ENCODE data around the gene CNTNAP4.

The CNTNAP4 gene

DNA sequence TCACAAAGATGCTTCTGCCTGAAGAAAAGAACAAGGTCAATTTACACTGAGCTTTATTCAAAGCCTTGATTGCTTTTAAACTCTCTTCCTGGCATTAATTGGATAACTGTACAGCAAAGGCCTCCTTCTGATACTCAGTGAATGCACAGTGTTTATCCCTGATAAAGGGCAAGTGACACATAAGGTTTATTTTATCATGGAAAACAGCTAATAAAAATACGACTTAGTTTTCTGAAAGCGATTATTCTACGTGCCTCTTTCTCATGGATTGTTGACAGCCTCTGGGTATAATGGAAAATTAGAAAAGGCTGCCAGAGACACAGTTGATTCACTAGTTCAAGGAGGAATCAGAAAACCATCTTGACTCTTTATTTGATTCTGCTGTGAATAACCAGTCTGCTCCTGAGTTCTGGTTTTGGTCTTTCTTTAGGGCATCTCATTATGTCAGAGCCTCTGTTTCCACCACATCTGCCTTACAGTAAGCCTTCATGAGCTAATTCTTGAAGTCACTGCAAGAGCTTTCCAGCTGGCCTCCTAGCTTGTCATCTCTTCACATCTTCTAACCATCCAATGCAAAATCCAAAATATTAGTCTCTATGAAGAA is 212.9 kb downstream of the CNTNAP4 start:
- no peak for DNase-seq (ENCODE audit: low spot score)

- no peak for DNase-seq (ENCODE audit: low spot score)
Measured at GRCh38 chr16:76500006-76500405, 222.8 kb downstream of the CNTNAP4 start.

DNA sequence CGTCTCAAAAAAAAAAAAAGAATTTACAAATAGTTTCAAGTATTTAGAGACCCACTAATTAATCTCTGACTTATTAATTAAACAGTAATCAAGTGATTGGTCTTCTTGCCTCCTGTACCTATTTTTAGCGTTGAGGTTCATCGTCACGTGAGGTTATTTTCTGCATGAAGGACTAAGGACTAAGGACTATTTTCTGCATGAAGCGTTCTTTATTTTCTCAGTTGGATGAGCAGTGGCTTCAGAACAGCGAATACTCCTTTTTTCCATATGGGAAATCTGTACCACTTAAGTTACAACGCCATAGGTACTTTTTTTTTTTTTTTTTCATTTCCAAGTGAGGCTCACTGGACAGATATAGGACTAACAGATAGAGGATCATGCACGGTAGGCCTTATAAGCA is 224.9 kb downstream of the CNTNAP4 start:
- DNase-seq (ENCODE audit: low spot score): no peak

DNA sequence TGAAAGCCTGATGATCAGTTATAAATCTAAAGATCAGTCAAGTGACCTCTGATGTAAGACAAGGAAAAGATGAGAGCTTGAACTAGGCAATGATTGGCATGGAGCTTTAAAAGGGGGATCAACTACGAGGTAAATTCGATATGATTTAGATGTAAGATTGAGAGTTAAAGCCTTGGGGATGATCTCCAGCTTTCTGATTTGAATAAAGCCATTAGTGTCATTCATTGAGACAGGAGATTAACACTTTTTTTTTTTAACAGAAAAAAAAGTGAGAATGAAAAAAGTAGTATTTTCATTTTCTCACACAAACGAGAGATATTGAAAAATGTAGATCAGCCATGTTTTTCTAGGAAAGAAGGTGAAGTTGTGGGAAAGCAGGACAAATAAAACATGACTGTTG is 225.4 kb downstream of the CNTNAP4 start:
- no peak for DNase-seq (ENCODE audit: low spot score)

DNA sequence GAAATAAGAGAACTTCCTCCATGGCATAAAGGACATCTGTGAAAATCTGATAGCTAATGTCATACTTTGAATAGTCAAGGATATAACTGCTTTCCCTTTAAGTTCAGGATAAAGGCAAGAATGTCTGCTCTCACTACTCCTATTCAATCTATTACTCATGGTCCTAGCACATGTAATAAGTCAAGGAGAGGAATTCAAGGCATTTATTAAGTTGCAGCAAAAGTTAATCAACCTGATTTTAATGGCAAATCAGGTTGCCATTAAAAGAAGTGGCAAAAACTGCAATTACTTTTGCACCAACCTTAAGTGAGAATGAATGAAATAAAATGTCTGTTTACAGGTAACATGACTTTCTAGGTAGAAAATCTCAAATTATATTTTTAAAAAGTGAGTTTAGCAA is 225.9 kb downstream of the CNTNAP4 start:
- no peak for DNase-seq (ENCODE audit: low spot score)

- DNase-seq (ENCODE audit: low spot score): no peak
Measured at GRCh38 chr16:76511203-76511602, 234.0 kb downstream of the CNTNAP4 start.

GRCh38 chr16:76518781-76519180 is 241.6 kb downstream of the CNTNAP4 start:
- no peak for DNase-seq (ENCODE audit: low spot score)

GRCh38 chr16:76524356-76524755 is 247.2 kb downstream of the CNTNAP4 start:
- no peak for DNase-seq (ENCODE audit: low spot score)

DNA sequence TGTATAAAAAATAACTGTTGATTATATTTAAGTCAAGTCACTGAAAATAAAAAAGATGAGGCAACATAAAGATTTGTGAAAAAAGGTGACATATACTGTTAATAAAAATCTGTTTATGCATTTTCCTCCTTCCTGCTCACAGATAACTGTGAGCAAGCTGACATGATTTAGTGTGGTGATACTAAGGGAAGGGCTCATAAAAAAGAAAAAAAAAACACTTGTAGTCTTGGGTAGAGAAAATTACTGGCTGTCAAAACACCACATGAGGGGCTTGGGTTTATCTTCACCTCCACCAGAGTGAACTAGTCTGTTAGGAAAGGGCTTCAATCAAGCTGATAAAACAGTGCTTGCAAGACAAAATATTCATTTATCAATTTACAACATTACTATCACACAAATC is 247.6 kb downstream of the CNTNAP4 start:
- no peak for DNase-seq (ENCODE audit: low spot score)

DNA sequence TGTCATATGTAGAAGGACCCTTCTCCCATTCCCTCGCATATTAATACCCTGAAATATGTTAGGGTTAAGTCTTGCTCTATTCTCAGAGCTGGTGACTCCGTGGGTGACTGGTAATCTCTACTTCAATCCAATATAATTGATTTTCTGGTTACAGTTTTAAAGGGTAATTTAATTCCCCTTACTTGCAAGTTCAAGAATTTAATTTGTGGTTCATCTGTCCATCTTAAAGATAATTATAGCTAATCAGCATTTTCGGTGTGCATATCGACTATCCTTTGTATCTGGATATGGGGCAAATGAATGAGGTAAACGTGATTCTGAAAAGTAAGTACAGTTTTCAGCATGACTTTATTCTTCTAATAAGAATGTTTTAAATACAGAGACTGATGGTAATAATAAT is 250.0 kb downstream of the CNTNAP4 start:
- DNase-seq (ENCODE audit: low spot score): no peak

DNA sequence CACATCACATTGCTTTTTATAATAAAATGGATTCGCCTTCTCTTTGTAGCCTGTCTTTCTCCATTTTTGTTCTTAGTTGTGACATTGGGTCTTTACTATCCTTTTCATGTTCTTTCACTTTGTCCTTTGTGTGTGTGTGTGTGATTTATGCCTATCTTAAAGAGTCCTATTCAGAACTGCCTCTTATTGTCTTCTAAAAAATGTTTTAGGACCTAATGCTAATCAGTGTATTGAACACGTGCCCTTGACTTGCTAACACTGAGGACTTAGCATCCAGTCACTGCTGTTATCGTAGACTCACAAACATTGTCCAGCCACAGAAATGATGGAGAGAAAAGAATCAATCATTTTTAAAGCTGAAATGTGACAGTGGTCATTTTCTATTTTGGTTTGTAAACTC is 251.9 kb downstream of the CNTNAP4 start:
- no peak for DNase-seq (ENCODE audit: low spot score)

GRCh38 chr16:76531236-76531635 is 254.0 kb downstream of the CNTNAP4 start:
- DNase-seq (ENCODE audit: low spot score): no peak

- DNase-seq (ENCODE audit: low spot score): no peak
Measured at GRCh38 chr16:76532188-76532973, 255.2 kb downstream of the CNTNAP4 start.

DNA sequence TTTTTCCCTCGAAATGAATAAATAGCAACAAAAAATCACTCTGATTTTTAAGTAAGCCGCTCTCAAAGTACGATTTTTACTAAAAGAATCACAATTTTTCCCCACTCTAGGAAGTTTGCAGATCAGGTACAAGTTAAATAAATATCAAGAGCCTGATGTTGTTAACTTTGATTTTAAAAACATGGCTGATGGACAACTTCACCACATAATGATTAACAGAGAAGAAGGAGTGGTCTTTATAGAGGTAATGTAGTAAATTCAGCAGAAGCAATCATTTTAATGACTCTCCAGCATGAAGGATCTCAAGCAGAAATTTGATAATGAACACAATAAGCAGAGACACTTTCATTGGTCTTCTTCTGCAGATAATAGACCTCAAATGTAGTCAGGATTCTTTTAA is 262.4 kb downstream of the CNTNAP4 start:
- no peak for DNase-seq (ENCODE audit: low spot score)

GRCh38 chr16:76541070-76541469 is 263.9 kb downstream of the CNTNAP4 start:
- no peak for DNase-seq (ENCODE audit: low spot score)

DNA sequence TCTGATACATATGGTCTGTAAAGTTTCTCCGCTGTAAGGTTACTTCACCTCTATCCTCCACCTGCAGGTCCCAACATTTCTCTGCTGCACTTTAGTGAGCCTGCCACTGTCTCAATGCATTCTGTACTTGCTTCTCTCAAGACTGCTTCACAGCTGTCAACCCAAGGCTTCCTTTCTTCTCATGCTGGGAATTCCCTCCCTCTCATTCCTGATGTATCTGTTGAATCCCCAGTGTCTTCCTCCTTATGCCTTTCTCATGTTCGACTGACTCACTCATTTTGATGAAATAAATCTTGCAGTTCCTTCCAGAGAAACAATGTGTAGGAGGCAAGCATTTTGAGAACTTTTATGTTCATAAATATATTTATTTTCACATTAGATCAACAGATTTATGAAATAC is 288.3 kb downstream of the CNTNAP4 start:
- DNase-seq (ENCODE audit: low spot score): no peak

- no peak for DNase-seq (ENCODE audit: low spot score)
Measured at GRCh38 chr16:76571755-76572154, 294.6 kb downstream of the CNTNAP4 start.

- DNase-seq (ENCODE audit: low spot score): no peak
Measured at GRCh38 chr16:76573281-76573680, 296.1 kb downstream of the CNTNAP4 start.

GRCh38 chr16:76574651-76575050 is 297.4 kb downstream of the CNTNAP4 start:
- DNase-seq (ENCODE audit: low spot score): no peak

GRCh38 chr16:76576526-76576925 is 299.3 kb downstream of the CNTNAP4 start:
- no peak for DNase-seq (ENCODE audit: low spot score)

GRCh38 chr16:76577003-76577402 is 299.8 kb downstream of the CNTNAP4 start:
- no peak for DNase-seq (ENCODE audit: low spot score)

DNA sequence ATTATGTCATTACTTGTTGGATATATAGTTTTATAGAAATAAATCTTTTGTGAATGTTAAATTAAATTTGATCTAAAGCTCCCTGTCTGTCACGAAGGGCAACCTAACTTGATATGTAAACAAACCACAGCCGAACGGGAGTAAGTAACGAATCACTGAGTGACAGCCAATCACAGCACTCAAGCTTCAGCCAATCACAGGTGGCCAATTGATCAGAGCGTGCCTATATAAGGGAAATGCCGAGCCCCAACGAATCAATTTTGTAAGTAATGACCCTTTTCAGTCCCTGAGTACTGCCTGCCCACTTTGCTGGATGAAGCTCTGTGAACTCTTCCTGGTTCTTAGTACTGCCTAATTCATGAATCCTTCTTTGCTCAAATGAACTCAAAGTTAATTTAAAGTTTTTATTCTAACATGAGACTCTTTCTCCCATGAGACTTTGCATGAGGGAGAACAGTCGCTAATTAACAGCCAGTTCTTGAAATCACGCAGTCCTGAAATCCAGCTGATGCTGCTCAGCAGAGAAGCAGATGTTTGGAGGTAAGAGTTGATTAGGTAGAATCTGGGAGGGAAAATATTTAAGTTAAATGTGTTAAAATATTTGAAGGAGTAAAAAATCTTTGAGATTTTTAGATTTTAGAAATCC is 302.2 kb downstream of the CNTNAP4 start:
- DNase-seq (ENCODE audit: low spot score): no peak

DNA sequence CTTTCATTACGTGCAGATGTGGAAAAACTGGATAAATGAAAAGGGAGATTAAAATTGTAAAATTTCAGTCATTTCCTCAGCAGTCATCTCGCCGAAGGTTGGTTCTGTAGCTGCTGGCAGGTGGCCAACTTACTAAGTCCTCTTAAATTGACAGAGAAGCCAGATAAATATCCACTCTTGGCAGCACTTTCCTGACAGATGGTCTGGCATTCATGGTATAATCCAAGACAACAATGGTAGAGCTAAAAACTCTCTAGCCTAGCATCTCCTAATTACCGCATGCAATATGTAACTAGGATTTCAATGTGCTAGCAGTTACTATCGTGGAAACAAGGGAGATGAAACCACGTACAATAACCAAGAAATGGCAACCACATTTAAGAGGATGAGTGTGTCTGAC is 306.3 kb downstream of the CNTNAP4 start:
- DNase-seq (ENCODE audit: low spot score): no peak

Measured in ecto neural progenitor cell (in vitro differentiated cells).